Amygdala (tissue), 56 donors: Measurements from ENCODE around the gene HS6ST3.
"Not testable (repeated sequence)": the region's sequence is repeated elsewhere in the genome, so short reads cannot be mapped to it uniquely, and the experiment has no call there.

Experiments used
- DNase-seq, 56 donors: peaks; one replicate each; lab custom pipeline; 2025; lab: John Stamatoyannopoulos, UW

Gene HS6ST3

GRCh38 chr13:96089749-96090239 is at the start of gene HS6ST3:
Gene HS6ST3, plus strand, starts transcription at chr13:96090107.
- DNase-seq = peak in 34 of 56 donors; percentile 3 to 58 (median 18)

- DNase-seq = no peak
Observed at GRCh38 chr13:96041326-96042110, 48.4 kb upstream of the HS6ST3 start.

- DNase-seq = no peak
Observed at GRCh38 chr13:96044238-96044637, 45.7 kb upstream of the HS6ST3 start.

GRCh38 chr13:96046449-96047126 is 43.3 kb upstream of the HS6ST3 start:
- not testable (repeated sequence) for DNase-seq

- DNase-seq = not testable (repeated sequence)
Observed at GRCh38 chr13:96050955-96051354, 39.0 kb upstream of the HS6ST3 start.

GRCh38 chr13:96051491-96051890 is 38.4 kb upstream of the HS6ST3 start:
- DNase-seq = not testable (repeated sequence)

GRCh38 chr13:96051946-96052345 is 38.0 kb upstream of the HS6ST3 start:
- DNase-seq = not testable (repeated sequence)

- peak in 2 of 56 donors; percentile 17 to 30 for DNase-seq
Observed at GRCh38 chr13:96052656-96053002, 37.3 kb upstream of the HS6ST3 start.

GRCh38 chr13:96053003-96053703 is 36.8 kb upstream of the HS6ST3 start, which contains the start of gene UGGT2:
Gene UGGT2, minus strand, starts transcription at chr13:96053401. Its CDS starts 89 bp downstream, at chr13:96053312.
- DNase-seq = peak; percentile 12 to 96 (median 82)

- no peak for DNase-seq
Observed at GRCh38 chr13:96065849-96066248, 24.1 kb upstream of the HS6ST3 start.

- DNase-seq = no peak
Observed at GRCh38 chr13:96068729-96069128, 21.2 kb upstream of the HS6ST3 start.

GRCh38 chr13:96071504-96071903 is 18.4 kb upstream of the HS6ST3 start:
- no peak for DNase-seq

- DNase-seq = no peak
Observed at GRCh38 chr13:96072392-96072791, 17.5 kb upstream of the HS6ST3 start.

- DNase-seq = no peak
Observed at GRCh38 chr13:96075953-96076543, 13.9 kb upstream of the HS6ST3 start.

- DNase-seq = no peak
Observed at GRCh38 chr13:96080676-96081075, 9.2 kb upstream of the HS6ST3 start.

- DNase-seq = no peak
Observed at GRCh38 chr13:96081888-96082287, 8.0 kb upstream of the HS6ST3 start.

- DNase-seq = no peak
Observed at GRCh38 chr13:96082640-96083039, 7.3 kb upstream of the HS6ST3 start.

- no peak for DNase-seq
Observed at GRCh38 chr13:96086736-96087135, 3.2 kb upstream of the HS6ST3 start.

- DNase-seq = no peak
Observed at GRCh38 chr13:96089139-96089538, 768 bp upstream of the HS6ST3 start.

- peak in 7 of 56 donors; percentile 0 to 19 (median 3) for DNase-seq
Observed at GRCh38 chr13:96090240-96091101, 564 bp downstream of the HS6ST3 start.
